ENCODE data around the gene PLCH1.

GRCh38 chr3:155342344-155342743, 402.5 kb downstream of the PLCH1 start:
- TF ChIP-seq CTCF (IDR thresholded peaks at IDR 0.05), result no peak
- TF ChIP-seq EZH2 (IDR thresholded peaks at IDR 0.05; ENCODE audit: borderline replicate concordance, insufficient read depth, low read depth, low read length, poor library complexity, severe bottlenecking), result no peak

All from B cell (primary cell).